Spleen (tissue), 7 donors: ENCODE results near the gene OR2V2.

Source experiments
- CTCF ChIP-seq, 11 experiments: fragments of 200-600 bp in 7 of 11; fragments of 450-650 bp in 4 of 11; sonication (generic) in 4 of 11; IDR thresholded peaks in 8 of 11; conservative IDR thresholded peaks in 3 of 11; 1 replicate in 7 of 11; 2 replicates in 4 of 11; pipeline versions ENCODE4 v1.4.0 to v1.8.0; 2016 to 2021; ENCODE audit warnings: antibody characterized with exemption in 11 of 11, inconsistent platforms in 4 of 11, mild to moderate bottlenecking in 1 of 11
- POLR2A ChIP-seq, 3 donors: fragments of 450-650 bp; IDR thresholded peaks; one replicate each; pipeline ENCODE4 v1.5.1; 2017; ENCODE audit warnings: antibody characterized with exemption in 3 of 3, mild to moderate bottlenecking in 1 of 3
- POLR2AphosphoS5 ChIP-seq, 3 donors: sonication (generic); formaldehyde crosslinking; IDR thresholded peaks; one replicate each; pipeline ENCODE4 v1.5.1; 2017; ENCODE audit warnings: antibody characterized with exemption in 3 of 3
- donor health status: DM: no; HTN: no; CAD: no; lungs with moderate emphysema.
- donor health status: DM: no; HTN: no; CAD: no.
- donor health status: DM: no; HTN: no; CAD: no.

GRCh38 chr5:181114284-181114843, 33.0 kb upstream of the OR2V2 start:
- TF ChIP-seq CTCF (IDR thresholded peaks at IDR 0.05 in 8 of 11, conservative IDR thresholded peaks at IDR 0.05 in 3 of 11) (no peak), POLR2A (IDR thresholded peaks at IDR 0.05) (no peak), POLR2AphosphoS5 (IDR thresholded peaks at IDR 0.05) (no peak)
